GM19467 (cell line): ENCODE data around the gene ANKFN1.

Experiments
- ATAC-seq: cut with Tn5 transposase; IDR thresholded peaks from one replicate; pipeline ENCODE4 v1.9.1; 2021; ENCODE audit warnings: mild to moderate bottlenecking, moderate library complexity; ENCODE audit not compliant: unreplicated experiment

The ANKFN1 gene

GRCh38 chr17:56486732-56487131 is 333.5 kb downstream of the ANKFN1 start:
- no peak for ATAC-seq

GRCh38 chr17:56488800-56489199 is 335.5 kb downstream of the ANKFN1 start:
- ATAC-seq: no peak

GRCh38 chr17:56489980-56490379 is 336.7 kb downstream of the ANKFN1 start:
- ATAC-seq: no peak

- no peak for ATAC-seq
Observed at GRCh38 chr17:56495556-56495955, 342.3 kb downstream of the ANKFN1 start.

GRCh38 chr17:56497132-56497531 is 343.9 kb downstream of the ANKFN1 start:
- no peak for ATAC-seq

GRCh38 chr17:56499799-56500388 is 346.6 kb downstream of the ANKFN1 start:
- ATAC-seq: no peak

- ATAC-seq: no peak
Observed at GRCh38 chr17:56502120-56502654, 348.9 kb downstream of the ANKFN1 start.

- no peak for ATAC-seq
Observed at GRCh38 chr17:56505154-56505756, 352.0 kb downstream of the ANKFN1 start.

- ATAC-seq: no peak
Observed at GRCh38 chr17:56506349-56506748, 353.1 kb downstream of the ANKFN1 start.

GRCh38 chr17:56510554-56511342 is 357.5 kb downstream of the ANKFN1 start:
- no peak for ATAC-seq

GRCh38 chr17:56514264-56514663 is 361.0 kb downstream of the ANKFN1 start:
- ATAC-seq: no peak

- no peak for ATAC-seq
Observed at GRCh38 chr17:56514899-56515298, 361.6 kb downstream of the ANKFN1 start.

- ATAC-seq: no peak
Observed at GRCh38 chr17:56521414-56522141, 368.3 kb downstream of the ANKFN1 start.

- no peak for ATAC-seq
Observed at GRCh38 chr17:56523042-56523441, 369.8 kb downstream of the ANKFN1 start.

- ATAC-seq: no peak
Observed at GRCh38 chr17:56528696-56529095, 375.4 kb downstream of the ANKFN1 start.

- ATAC-seq: no peak
Observed at GRCh38 chr17:56532926-56533325, 379.7 kb downstream of the ANKFN1 start.

- ATAC-seq: no peak
Observed at GRCh38 chr17:56536766-56537165, 383.5 kb downstream of the ANKFN1 start.

GRCh38 chr17:56540836-56541235 is 387.6 kb downstream of the ANKFN1 start:
- no peak for ATAC-seq

- no peak for ATAC-seq
Observed at GRCh38 chr17:56543280-56543679, 390.0 kb downstream of the ANKFN1 start.

- ATAC-seq: no peak
Observed at GRCh38 chr17:56545106-56545505, 391.8 kb downstream of the ANKFN1 start.

GRCh38 chr17:56545930-56546329 is 392.7 kb downstream of the ANKFN1 start:
- no peak for ATAC-seq
